AG09309 (cell line): ENCODE results near the gene PCK1.

Experiments used
- DNase-seq: peaks from one replicate; pipeline ENCODE4 v3.0.0-alpha.2; 2010; ENCODE audit warnings: low read depth
- H3K4me3 ChIP-seq: 2 replicates; pipeline ENCODE4 v1.5.1; 2011; ENCODE audit warnings: mild to moderate bottlenecking, low read depth, low read length, moderate library complexity; ENCODE audit not compliant: control insufficient read depth
- TF ChIP-seq, protein P1 (sequence below): IDR thresholded peaks from 2 replicates; pipeline ENCODE4 v1.5.1; 2011; ENCODE audit warnings: mild to moderate bottlenecking, low read depth, low read length, inconsistent platforms; ENCODE audit not compliant: insufficient read depth, control insufficient read depth; ENCODE audit errors: missing control alignments

PCK1 gene

GRCh38 chr20:57553376-57554018 lies 7.4 kb upstream of the PCK1 start:
- no peak for DNase-seq
- TF ChIP-seq, protein P1, sequence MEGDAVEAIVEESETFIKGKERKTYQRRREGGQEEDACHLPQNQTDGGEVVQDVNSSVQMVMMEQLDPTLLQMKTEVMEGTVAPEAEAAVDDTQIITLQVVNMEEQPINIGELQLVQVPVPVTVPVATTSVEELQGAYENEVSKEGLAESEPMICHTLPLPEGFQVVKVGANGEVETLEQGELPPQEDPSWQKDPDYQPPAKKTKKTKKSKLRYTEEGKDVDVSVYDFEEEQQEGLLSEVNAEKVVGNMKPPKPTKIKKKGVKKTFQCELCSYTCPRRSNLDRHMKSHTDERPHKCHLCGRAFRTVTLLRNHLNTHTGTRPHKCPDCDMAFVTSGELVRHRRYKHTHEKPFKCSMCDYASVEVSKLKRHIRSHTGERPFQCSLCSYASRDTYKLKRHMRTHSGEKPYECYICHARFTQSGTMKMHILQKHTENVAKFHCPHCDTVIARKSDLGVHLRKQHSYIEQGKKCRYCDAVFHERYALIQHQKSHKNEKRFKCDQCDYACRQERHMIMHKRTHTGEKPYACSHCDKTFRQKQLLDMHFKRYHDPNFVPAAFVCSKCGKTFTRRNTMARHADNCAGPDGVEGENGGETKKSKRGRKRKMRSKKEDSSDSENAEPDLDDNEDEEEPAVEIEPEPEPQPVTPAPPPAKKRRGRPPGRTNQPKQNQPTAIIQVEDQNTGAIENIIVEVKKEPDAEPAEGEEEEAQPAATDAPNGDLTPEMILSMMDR = no peak
- H3K4me3 ChIP-seq = no peak overlapping the region

GRCh38 chr20:57555457-57556184 lies 5.3 kb upstream of the PCK1 start:
- TF ChIP-seq, protein P1 = no peak
- DNase-seq = no peak
- no peak overlapping the region for H3K4me3 ChIP-seq

- DNase-seq = no peak
- no peak overlapping the region for H3K4me3 ChIP-seq
- TF ChIP-seq, protein P1 = no peak
These were observed 4.0 kb upstream of the PCK1 start for GRCh38 chr20:57556980-57557274.

DNA sequence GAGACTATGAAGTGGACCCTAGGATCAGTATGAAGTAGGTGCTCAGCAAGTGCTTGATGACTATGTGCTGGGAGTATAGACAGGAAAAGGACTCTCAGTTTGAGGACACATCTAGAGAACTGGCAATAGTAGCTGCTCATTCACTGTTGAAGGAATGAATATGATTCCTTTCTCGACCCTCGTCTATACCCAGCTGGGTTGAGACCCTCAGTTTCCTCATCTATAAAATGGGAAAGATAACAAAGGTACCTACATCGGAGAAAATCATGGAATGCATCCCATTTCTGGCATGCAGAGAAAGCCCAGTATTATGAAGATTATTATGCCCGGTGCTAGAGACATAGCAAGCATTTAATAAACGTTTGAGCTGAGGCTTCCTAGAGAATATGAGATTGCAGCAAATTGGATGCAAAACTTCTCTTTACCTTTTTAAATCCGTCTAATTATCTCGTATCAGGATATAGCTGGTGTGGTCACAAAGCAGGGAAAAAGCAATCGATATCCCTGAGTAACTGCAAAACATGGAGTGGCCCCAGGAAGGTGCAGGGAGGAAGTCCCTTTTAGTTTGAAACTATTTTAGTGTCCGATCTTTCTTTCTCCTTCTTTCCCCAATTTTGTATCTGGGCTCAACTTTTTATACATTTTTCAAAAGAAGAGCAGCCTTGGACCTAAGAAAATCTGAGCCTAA lies 2.8 kb upstream of the PCK1 start:
- TF ChIP-seq, protein P1 = no peak
- no peak for DNase-seq

GRCh38 chr20:57558614-57559288 lies 2.2 kb upstream of the PCK1 start:
- TF ChIP-seq, protein P1 = no peak
- no peak for DNase-seq
- H3K4me3 ChIP-seq = no peak overlapping the region

More for the DNA sequence above, 2.8 kb upstream of the PCK1 start:
- no peak overlapping the region for H3K4me3 ChIP-seq

DNA sequence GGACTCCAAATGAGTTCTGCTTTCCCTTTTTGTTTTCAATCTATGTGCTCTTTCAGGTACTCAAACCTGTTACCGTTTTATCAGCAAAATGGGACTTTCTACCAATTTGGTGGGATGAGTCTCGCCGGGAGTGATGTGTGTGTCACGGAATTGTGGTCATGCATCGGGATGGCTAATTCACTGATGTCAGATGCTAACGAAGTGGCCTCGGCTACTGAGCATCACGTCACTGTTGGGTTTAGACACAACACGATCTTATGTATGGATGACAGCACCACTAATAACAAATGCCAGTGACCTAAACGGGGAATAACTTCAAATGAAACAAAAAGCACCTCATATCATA lies 1.6 kb upstream of the PCK1 start:
- no peak for DNase-seq
- TF ChIP-seq, protein P1 = no peak
- no peak overlapping the region for H3K4me3 ChIP-seq
